GM21447 (cell line): ENCODE measurements around the gene ZNF780B.
A peak's percentile ranks its signal among the peaks of the same experiment; 100 is the strongest.
"Not testable (repeated sequence)": the region's sequence is repeated elsewhere in the genome, so short reads cannot be mapped to it uniquely, and the experiment has no call there.

Experiments
- ATAC-seq: cut with Tn5 transposase; IDR thresholded peaks from one replicate; pipeline ENCODE4 v1.9.1; 2021; ENCODE audit not compliant: unreplicated experiment

The ZNF780B gene

DNA sequence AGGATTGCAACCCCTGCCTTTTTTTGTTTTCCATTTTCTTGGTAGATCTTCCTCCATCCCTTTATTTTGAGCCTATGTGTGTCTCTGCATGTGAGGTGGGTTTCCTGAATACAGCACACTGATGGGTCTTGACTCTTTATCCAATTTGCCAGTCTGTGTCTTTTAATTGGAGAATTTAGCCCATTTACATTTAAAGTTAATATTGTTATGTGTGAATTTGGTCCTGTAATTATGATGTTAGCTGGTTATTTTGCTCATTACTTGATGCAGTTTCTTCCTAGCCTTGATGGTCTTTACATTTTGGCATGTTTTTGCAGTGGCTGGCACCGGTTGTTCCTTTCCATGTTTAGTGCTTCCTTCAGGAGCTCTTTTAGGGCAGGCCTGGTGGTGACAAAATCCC, 14.3 kb downstream of the ZNF780B start:
- not testable (repeated sequence) for ATAC-seq

GRCh38 chr19:40038047-40038446, 18.0 kb downstream of the ZNF780B start:
- not testable (repeated sequence) for ATAC-seq

DNA sequence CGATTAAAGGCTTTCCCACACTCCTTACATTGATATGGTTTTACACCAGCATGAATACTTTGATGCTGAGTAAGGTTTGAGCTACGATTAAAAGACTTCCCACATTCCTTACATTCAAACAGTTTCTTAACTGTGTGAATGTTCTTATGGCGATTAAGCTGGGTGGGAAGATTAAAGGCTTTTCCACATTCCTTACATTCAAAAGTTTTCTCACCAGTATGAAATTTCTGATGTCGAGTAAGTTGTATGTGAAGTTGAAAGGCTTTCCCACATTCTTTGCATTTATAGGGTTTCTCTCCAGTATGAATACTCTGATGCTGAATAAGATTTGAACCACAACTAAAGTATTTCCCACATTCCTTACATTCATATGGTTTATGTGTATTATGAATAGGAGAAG, 20.0 kb downstream of the ZNF780B start:
- ATAC-seq: no peak

DNA sequence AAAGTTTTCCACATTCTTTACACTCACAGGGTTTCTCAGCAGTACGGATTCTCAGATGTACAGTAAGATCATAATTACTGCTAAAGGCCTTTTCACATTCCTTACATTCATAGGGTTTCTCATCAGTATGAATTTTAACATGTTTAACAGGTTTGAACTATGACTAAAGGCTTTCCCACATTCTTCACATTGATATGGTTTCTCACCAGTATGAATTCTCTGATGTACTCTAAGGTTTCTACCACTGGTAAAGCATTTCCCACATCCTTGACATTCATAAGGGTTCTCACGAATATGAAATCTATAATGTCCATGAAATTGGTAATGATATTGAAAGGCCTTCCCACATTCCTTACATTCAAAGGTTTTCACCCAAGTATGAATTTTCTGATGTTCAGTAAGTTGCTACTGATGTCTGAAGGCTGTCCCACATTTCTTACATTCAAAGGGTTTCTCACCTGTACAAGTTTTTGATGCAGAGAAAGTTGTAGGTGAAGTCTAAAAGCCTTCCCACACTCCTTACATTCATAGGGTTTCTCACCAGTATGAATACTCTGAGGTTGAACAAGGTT, 22.0 kb downstream of the ZNF780B start:
- no peak for ATAC-seq

GRCh38 chr19:40026597-40026970, 29.4 kb downstream of the ZNF780B start:
- no peak for ATAC-seq

DNA sequence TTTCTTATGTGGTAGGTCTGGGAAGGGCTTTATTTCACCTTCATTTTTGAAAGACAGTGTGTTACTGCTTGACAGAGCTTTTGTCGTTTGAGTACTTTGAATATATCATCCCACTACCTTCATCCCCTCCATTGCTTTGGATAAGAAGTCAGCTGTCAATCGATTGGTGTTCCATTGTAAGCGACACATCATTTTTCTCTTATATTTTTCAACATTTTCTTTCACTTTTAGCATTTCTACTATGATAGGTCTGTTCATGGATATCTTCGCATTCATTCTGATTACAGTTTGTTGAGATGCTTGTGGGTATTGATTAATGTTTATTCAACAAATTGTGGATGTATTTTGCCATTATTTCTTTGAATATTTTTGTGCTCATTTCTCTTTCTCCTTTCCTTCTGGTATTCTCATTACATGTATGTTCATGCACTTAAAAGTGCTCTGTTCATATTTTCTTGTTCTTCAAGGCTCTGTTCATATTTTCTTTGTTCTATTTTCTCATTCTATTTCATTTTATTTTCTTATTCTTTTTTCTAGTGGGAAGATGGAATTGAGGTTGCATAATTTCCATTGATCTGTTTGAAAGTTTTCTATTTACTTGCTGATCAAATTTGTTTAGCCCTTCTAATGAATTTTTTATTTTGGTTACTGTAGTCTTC, 30.0 kb downstream of the ZNF780B start:
- ATAC-seq: no peak

- no peak for ATAC-seq
Measured at GRCh38 chr19:40023969-40024368, 32.1 kb downstream of the ZNF780B start.

- no peak for ATAC-seq
Measured at GRCh38 chr19:40013991-40014390, 42.0 kb downstream of the ZNF780B start.

DNA sequence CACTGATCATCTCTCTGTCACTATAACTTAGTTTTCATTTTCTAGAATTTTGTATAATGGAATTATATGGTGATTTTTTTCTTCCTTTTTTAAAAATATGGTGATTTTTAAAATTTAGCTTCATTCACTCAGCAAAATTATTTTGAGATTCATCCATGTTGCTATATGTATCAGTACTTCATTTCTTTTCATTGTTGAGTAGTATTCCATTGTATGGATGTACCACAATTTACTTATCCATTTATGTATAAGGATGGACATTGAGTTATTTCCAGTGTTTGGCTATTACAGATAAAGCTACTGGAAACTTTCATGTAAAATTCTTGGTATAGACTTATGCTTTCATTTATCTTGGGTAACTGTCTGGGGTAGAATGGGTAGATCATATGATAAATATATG, 46.4 kb downstream of the ZNF780B start:
- no peak for ATAC-seq

DNA sequence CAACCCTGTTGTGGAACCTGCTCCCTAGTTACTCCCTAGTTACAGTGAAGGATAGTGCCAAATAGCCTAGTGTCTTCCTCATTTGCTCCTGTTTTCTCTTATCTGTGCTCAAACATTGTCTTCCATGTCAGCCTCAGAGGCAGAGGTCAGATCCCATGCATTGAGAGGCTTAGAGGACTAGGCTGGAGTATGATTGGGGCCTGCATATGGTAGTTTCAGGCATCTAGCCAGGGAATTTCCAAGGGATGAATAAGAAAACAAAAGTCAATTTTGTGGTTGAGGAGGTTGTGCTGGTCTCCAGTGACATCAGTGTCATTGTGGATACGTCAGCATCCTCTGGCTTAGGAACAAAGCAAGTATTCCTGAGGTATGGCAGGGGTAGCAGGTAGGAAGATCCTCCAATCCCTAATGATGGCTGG, 49.7 kb downstream of the ZNF780B start:
- no peak for ATAC-seq

DNA sequence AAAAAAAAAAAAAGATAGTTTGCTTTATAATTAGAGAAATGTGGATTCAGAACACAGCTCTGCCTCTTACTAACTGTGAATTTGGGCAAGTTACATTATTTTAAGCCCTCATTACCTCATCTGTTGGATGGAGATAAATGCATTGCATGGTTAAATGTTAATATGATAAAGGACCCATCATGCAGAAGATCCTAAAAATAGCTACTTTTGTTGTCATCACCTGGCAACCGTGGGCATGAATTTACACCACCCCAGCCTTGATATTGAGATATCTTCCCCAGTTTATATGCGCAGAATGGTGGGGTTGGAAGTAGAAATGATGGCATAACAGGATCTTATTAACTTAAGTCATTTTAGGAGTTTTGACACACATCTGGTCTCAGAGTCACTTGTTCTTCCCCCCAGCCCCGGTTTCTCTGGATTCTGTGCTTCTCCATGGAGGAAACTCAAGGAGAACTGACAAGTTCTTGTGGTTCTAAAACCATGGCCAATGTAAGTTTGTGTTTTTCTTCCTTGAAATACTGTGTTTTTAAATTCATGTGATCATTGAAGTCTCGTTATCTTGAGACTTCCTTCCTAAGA, 50.2 kb downstream of the ZNF780B start:
- no peak for ATAC-seq

DNA sequence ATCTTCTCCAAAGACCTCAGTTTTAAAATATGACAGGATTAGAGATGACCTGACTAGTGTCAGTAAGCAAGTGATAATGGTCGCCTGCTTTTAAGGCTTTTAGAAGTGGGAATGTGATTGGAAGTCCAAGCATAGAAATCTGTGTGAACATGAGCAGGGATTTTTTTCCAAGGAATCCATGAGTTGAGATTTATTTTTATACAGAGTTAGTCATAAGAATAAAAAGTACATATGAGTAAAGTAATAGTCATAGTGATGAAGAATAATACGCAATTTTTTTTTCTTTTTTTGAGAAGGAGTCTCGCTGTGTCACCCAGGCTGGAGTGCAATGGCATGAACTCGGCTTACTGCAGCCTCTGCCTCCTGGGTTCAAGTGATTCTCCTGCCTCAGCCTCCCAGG, 57.5 kb downstream of the ZNF780B start:
- ATAC-seq: no peak

GRCh38 chr19:39997638-39998216, 58.3 kb downstream of the ZNF780B start:
- no peak for ATAC-seq

DNA sequence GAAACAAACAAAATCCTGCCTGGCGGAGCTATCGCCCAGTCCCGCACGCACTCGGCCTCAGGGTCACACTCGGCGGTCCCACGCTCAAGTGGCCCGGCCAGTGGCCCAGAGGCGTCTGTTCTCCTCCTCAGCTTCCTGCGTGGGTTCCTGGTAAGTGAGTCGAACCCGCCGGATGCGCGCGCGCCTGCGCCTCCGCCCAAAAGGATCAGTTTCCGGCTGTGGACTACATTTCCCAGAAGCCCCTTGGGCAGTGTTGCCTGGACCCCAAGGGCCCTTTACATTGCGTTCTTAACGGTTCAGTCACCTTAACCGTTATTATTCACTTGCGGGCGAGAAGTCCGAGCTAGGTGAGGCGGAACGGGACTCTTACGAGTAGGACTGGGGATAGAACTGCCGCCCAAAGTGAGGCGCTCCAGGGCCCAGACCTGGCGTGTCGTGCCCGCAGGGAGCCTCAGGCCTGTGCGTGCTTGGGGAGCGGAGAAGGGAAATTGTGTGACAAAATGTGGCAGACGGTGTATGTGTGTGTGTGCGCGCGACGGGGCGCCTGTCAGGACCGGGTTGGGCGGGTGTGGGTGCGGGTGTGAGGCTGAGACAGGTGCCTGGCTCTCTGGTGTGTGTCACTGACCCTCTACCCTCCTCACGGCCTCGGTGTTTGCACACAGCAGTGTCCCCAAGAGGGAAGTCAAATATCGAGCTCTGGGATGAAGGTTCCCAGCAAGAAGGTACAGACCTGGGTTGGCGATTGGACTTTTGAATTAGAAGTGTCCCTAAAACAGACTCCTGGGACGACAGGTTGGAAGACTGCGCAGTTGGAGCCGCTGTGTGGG, 59.0 kb downstream of the ZNF780B start, which contains the start of gene ZNF546:
TSS of gene ZNF546 (plus strand) at position 250 of the 827 bp plus-strand sequence. CDS start 1,267 bp downstream, outside the sequence.
- ATAC-seq: peak; percentile 85

- ATAC-seq: peak; percentile 33
Measured at GRCh38 chr19:39996218-39996810, 59.7 kb downstream of the ZNF780B start.

DNA sequence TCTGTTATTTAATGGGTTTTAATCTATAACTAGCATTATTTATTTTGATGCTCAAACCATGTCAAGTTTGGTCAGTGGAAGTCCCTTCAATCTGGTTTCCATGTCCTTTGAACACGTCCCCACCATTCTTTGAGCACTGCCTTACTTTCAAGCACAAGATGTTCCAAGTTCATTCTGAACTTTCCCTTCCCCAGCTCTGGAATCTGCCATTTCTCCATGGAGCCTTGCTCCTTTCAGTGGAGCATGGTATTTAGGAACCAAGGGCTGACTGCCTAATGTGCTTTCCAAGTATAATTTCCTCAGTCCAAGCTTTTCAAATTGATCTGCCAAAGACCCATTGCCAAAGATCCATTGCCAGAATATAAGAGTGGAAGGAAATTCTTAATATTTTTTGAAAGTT, 60.2 kb downstream of the ZNF780B start:
- ATAC-seq: no peak

DNA sequence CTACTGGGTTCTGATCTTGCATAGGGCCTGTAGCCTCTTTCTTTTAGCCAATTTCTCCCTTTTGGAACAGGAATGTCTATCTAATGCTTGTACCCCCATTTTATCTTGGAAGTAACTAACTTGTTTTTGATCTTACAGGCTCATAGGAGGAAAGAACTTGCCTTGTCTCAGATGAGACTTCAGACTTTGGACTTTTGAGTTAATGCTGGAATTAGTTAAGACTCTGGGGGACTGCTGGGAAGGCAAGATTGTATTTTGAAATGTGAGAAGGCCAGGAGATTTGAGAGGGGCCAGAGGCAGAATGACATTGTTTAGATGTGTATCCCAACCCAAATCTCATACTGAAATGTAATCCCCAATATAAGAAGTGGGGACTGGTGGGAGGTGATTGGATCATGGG, 61.7 kb downstream of the ZNF780B start:
- ATAC-seq: no peak

DNA sequence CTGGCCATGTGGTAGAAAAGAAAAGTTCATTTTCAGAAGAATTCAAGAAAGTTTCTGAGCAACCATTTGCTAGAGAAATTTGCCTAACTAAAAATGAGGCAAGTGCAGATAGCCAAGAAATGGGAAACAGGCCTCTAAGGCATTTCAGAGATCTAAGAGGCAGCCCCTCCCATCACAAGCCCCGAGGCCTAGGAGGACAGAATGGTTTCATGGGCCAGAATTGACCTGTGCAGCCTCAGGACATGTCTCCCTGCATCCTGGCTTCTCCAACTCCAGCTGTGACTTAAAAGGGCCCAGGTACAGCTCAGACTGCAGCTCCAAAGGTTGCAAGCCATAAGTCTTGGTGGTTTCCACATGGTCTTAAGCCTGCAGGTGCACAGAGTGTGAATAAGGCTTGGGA, 62.4 kb downstream of the ZNF780B start:
- ATAC-seq: no peak

DNA sequence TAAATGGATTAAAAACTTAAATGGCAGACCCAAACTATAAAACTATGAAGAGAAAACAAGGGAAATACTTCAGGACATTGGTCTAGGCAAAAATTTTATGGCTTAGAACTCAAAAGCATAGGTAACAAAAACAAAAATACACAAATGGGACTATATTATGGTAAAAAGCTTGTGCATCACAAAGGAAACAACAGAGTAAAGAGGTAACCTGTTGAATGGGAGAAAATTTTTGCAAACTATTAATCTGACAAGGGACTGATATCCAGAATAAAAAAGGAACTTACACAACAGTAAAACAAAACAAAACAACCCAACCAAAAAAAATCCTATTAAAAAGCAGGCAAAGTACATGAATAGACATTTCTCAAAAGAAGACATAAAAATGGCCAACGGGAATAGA, 68.4 kb downstream of the ZNF780B start:
- no peak for ATAC-seq

DNA sequence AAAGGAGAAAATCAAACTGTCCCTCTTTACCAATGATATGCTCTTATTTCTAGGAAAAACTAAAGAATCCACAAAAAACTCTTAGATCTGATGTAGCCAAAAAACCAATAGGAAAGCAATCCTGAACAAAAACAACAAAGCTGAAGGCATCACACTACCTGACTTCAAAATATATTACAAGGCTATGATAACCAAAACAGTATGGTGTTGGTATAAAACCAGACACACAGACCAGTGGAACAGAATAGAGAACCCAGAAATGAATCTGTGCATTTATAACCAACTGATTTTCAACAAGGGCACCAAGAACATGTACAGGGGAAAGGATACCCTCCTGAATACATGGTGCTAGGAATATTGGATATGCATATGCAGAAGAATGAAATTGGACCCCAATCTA, 68.9 kb downstream of the ZNF780B start:
- no peak for ATAC-seq

- no peak for ATAC-seq
Measured at GRCh38 chr19:39986643-39987042, 69.4 kb downstream of the ZNF780B start.
